K562 (cell line): ENCODE data around the gene LAT. TPM values are rescaled to one million over a fixed set of nuclear protein-coding genes. Genes with fewer than 3 reads are reported as not detected.
A peak's percentile ranks its signal among the peaks of the same experiment; 100 is the strongest.

Source experiments
- CHAMP1 ChIP-seq: fragments of 450-650 bp; IDR thresholded peaks from 2 replicates; pipeline ENCODE4 v1.6.1; 2016; ENCODE audit warnings: mild to moderate bottlenecking
- FOSL1 ChIP-seq: fragments of 200-800 bp; sonication (Bioruptor generic); conservative IDR thresholded peaks from 2 replicates; pipeline ENCODE4 v1.6.1; 2016; ENCODE audit warnings: missing genetic modification characterization, missing compliant biosample characterization
- HSF4 ChIP-seq: fragments of 250-450 bp; sonication (Bioruptor Pico); IDR thresholded peaks from 2 replicates; pipeline ENCODE4 v2.1.2; 2022; ENCODE audit warnings: mild to moderate bottlenecking, moderate library complexity, borderline replicate concordance
- MTA2 ChIP-seq: fragments of 450-650 bp; IDR thresholded peaks from 2 replicates; pipeline ENCODE4 v1.6.1; 2016; ENCODE audit warnings: low read depth
- PCBP2 ChIP-seq: fragments of 200-400 bp; formaldehyde crosslinking; IDR thresholded peaks from 2 replicates; pipeline ENCODE4 v1.6.1; 2018; ENCODE audit warnings: low read length, low read depth, mild to moderate bottlenecking, moderate library complexity; ENCODE audit not compliant: poor library complexity, severe bottlenecking
- RAD21 ChIP-seq, 2 experiments: fragments of 250-450 bp in 1 of 2; fragments of 450-650 bp in 1 of 2; sonication (Bioruptor Pico) in 1 of 2; formaldehyde crosslinking in 1 of 2; IDR thresholded peaks in 1 of 2; conservative IDR thresholded peaks in 1 of 2; 2 replicates each; pipeline versions ENCODE4 v1.4.0 to v1.8.0; 2020 to 2022; ENCODE audit warnings: mild to moderate bottlenecking in 2 of 2, moderate library complexity in 1 of 2
- TOE1 ChIP-seq, 2 experiments: fragments of 450-650 bp in 1 of 2; sonication (generic) in 1 of 2; formaldehyde crosslinking in 1 of 2; IDR thresholded peaks; 2 replicates each; pipeline versions ENCODE4 v1.7.1 to v1.8.0; 2016 to 2022; ENCODE audit warnings: borderline replicate concordance in 2 of 2, mild to moderate bottlenecking in 2 of 2, antibody characterized with exemption in 1 of 2, inconsistent platforms in 1 of 2, low read depth in 1 of 2, missing genetic modification reagents in 1 of 2, moderate library complexity in 1 of 2
- ZNF277 ChIP-seq: fragments of 250-450 bp; sonication (Bioruptor Pico); IDR thresholded peaks from 2 replicates; pipeline ENCODE4 v1.8.0; 2022; ENCODE audit warnings: inconsistent platforms, mild to moderate bottlenecking, moderate library complexity, borderline replicate concordance
- polyA plus RNA-seq, 8 experiments: library from polyadenylated mRNA; depleted of rRNA in 4 of 8; stranded (reverse) in 5 of 8; unstranded in 3 of 8; fragments of >200 nt; fragmentation: Nextera tagmentation in 2 of 8; fragmentation: Illumina TruSeq in 1 of 8; extraction: Ambion mirVana in 2 of 8; extraction: Trizol in 1 of 8; gene quantifications; 2 replicates each; pipeline versions ENCODE4 v1.2.1 to v1.2.3, GENCODE V29; 2011 to 2014; ENCODE audit warnings: inconsistent platforms in 1 of 8, missing spikeins in 1 of 8
- total RNA-seq, 7 experiments: library from RNA; depleted of rRNA in 6 of 7; stranded (reverse); fragments of >200 nt in 6 of 7; fragmentation: Illumina TruSeq in 2 of 7; extraction: Trizol in 2 of 7; gene quantifications; 2 replicates each; pipeline versions ENCODE4 v1.2.1 to v1.2.3, GENCODE V29; 2011 to 2021; ENCODE audit warnings: low replicate concordance in 1 of 7
- TF ChIP-seq, protein P1 (sequence below): fragments of 450-650 bp; formaldehyde crosslinking; IDR thresholded peaks from 2 replicates; pipeline ENCODE4 v1.4.0; 2022; ENCODE audit warnings: missing genetic modification characterization
- TF ChIP-seq, protein P2 (sequence below), 2 experiments: fragments of 150-350 bp in 1 of 2; IDR thresholded peaks; 2 replicates each; pipeline ENCODE4 v1.6.1; 2012 to 2016; ENCODE audit warnings: low read depth in 2 of 2, low read length in 2 of 2, mild to moderate bottlenecking in 1 of 2, moderate library complexity in 1 of 2
- TF ChIP-seq, protein P3 (sequence below), 2 experiments: fragments of 200-800 bp in 1 of 2; sonication (Bioruptor generic) in 1 of 2; sonication (generic) in 1 of 2; formaldehyde crosslinking in 1 of 2; IDR thresholded peaks in 1 of 2; conservative IDR thresholded peaks in 1 of 2; 2 replicates each; pipeline versions ENCODE4 v1.5.0 to v1.6.1; 2016 to 2020; ENCODE audit warnings: missing compliant biosample characterization in 1 of 2, missing genetic modification characterization in 1 of 2, missing genetic modification reagents in 1 of 2

LAT gene
- total and polyA plus RNA-seq, 9 of the 15 experiments (the other 6 are each of a cell fraction or from before 2014, with no cell fraction given), result 0.40 to 4.2 (median 1.3) TPM

DNA sequence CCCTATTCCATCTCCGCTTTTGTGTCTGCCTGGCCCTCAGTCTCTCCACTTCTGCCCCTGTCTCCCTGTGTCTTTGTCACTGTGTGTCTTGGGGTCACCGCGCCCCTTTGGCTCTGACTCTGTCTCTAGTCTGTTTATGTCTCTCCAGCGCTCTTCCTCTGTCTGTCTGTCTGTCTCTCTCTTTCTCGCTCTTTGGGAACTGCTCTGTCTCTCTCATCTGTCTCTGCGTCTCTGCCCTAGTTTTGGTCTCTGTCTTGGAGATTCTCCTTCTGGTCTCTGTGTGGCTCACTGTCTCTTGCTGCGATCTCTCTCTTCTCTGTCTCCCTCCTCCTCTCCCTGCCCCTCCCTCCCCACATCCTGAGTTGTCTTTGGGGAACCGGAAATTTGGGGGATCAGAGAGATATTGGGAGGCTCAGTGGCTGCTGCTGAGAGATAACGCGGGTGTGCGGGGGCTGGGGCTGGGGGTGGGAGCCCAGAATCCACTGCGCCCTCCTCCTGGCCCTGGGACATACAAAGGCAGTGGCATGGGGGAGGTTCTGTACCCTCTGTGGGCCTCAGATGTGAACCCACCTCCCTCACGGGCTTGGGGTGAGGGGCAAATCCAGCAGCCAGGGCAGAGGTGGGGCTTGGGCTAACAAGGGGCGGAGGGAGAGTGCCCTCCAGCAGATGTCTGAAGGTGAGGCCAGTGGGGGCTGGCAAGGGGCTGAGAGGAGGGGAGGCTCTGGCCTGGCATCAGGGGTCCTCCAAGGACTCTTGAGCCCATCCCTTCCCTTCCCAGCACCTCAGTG, 24.4 kb downstream of the LAT start (continued):
- TF ChIP-seq CHAMP1, result peak; percentile 62; the same call in 1 of the 2 replicates
- 0 out of 4 replicates have a peak, but pooled peaks of 1 of the 2 experiments have one; percentile 5 for TF ChIP-seq RAD21 (CRISPR knock-in tag; conservative IDR thresholded peaks at IDR 0.05 in 1 of 2, IDR thresholded peaks at IDR 0.05 in 1 of 2)
- no peak for TF ChIP-seq ZNF277
- peak; percentile 55 for TF ChIP-seq FOSL1 (tag)
- TF ChIP-seq, protein P1, sequence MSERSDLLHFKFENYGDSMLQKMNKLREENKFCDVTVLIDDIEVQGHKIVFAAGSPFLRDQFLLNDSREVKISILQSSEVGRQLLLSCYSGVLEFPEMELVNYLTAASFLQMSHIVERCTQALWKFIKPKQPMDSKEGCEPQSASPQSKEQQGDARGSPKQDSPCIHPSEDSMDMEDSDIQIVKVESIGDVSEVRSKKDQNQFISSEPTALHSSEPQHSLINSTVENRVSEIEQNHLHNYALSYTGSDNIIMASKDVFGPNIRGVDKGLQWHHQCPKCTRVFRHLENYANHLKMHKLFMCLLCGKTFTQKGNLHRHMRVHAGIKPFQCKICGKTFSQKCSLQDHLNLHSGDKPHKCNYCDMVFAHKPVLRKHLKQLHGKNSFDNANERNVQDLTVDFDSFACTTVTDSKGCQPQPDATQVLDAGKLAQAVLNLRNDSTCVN (CRISPR knock-in tag), result peak; percentile 87
- peak; percentile 62; the same call in 1 of the 2 replicates for TF ChIP-seq TOE1 (IDR thresholded peaks at IDR 0.05; ENCODE audit: borderline replicate concordance)
- TF ChIP-seq TOE1 (CRISPR knock-in tag; IDR thresholded peaks at IDR 0.05; ENCODE audit: borderline replicate concordance, low read depth), result no peak
- TF ChIP-seq, protein P2, sequence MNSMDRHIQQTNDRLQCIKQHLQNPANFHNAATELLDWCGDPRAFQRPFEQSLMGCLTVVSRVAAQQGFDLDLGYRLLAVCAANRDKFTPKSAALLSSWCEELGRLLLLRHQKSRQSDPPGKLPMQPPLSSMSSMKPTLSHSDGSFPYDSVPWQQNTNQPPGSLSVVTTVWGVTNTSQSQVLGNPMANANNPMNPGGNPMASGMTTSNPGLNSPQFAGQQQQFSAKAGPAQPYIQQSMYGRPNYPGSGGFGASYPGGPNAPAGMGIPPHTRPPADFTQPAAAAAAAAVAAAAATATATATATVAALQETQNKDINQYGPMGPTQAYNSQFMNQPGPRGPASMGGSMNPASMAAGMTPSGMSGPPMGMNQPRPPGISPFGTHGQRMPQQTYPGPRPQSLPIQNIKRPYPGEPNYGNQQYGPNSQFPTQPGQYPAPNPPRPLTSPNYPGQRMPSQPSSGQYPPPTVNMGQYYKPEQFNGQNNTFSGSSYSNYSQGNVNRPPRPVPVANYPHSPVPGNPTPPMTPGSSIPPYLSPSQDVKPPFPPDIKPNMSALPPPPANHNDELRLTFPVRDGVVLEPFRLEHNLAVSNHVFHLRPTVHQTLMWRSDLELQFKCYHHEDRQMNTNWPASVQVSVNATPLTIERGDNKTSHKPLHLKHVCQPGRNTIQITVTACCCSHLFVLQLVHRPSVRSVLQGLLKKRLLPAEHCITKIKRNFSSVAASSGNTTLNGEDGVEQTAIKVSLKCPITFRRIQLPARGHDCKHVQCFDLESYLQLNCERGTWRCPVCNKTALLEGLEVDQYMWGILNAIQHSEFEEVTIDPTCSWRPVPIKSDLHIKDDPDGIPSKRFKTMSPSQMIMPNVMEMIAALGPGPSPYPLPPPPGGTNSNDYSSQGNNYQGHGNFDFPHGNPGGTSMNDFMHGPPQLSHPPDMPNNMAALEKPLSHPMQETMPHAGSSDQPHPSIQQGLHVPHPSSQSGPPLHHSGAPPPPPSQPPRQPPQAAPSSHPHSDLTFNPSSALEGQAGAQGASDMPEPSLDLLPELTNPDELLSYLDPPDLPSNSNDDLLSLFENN (IDR thresholded peaks at IDR 0.05; ENCODE audit: low read depth in 2 of 2, low read length in 2 of 2), result peak in 1 of 2 experiments; percentile 95; a peak in 2 of 4 replicates
- TF ChIP-seq, protein P3, sequence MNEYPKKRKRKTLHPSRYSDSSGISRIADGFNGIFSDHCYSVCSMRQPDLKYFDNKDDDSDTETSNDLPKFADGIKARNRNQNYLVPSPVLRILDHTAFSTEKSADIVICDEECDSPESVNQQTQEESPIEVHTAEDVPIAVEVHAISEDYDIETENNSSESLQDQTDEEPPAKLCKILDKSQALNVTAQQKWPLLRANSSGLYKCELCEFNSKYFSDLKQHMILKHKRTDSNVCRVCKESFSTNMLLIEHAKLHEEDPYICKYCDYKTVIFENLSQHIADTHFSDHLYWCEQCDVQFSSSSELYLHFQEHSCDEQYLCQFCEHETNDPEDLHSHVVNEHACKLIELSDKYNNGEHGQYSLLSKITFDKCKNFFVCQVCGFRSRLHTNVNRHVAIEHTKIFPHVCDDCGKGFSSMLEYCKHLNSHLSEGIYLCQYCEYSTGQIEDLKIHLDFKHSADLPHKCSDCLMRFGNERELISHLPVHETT (CRISPR knock-in tag; conservative IDR thresholded peaks at IDR 0.05 in 1 of 2, IDR thresholded peaks at IDR 0.05 in 1 of 2), result peak in 1 of 2 experiments; percentile 88; a peak in 2 of 4 replicates
- peak; percentile 89 for TF ChIP-seq MTA2
- TF ChIP-seq PCBP2, result no peak
- 0 out of 2 replicates have a peak, but pooled peaks have one; percentile 40 for TF ChIP-seq HSF4
